Mucosa of rectum (tissue), 2 donors: ENCODE results near the gene SEC61A2.
"Not testable (repeated sequence)": the region's sequence is repeated elsewhere in the genome, so short reads cannot be mapped to it uniquely, and the experiment has no call there.

Source experiments
- H3K27ac ChIP-seq, 2 donors: one replicate each; pipeline ENCODE4 v1.7.0; 2013; ENCODE audit warnings: inconsistent platforms in 2 of 2, low read depth in 2 of 2, low read length in 2 of 2
- H3K27me3 ChIP-seq, 2 donors: one replicate each; pipeline ENCODE4 v1.7.0; 2013; ENCODE audit warnings: low read length in 2 of 2; ENCODE audit not compliant: control insufficient read depth in 2 of 2, insufficient read depth in 2 of 2
- H3K36me3 ChIP-seq, 2 donors: one replicate each; pipeline ENCODE4 v1.7.0; 2013; ENCODE audit warnings: low read length in 2 of 2; ENCODE audit not compliant: control insufficient read depth in 2 of 2, insufficient read depth in 2 of 2
- H3K4me1 ChIP-seq, 2 donors: one replicate each; pipeline ENCODE4 v1.7.0; 2013; ENCODE audit warnings: low read length in 2 of 2, mild to moderate bottlenecking in 1 of 2; ENCODE audit not compliant: control insufficient read depth in 2 of 2, insufficient read depth in 2 of 2
- H3K4me3 ChIP-seq, 2 donors: one replicate each; pipeline ENCODE4 v1.7.0; 2013; ENCODE audit warnings: low read length in 2 of 2
- H3K9ac ChIP-seq, 2 donors: one replicate each; pipeline ENCODE4 v1.7.0; 2013; ENCODE audit warnings: low read length in 2 of 2, low read depth in 1 of 2, mild to moderate bottlenecking in 1 of 2
- H3K9me3 ChIP-seq, 2 donors: one replicate each; pipeline ENCODE4 v1.7.0; 2013; ENCODE audit warnings: low read length in 2 of 2; ENCODE audit not compliant: control insufficient read depth in 2 of 2
- donor health status: healthy.
- donor health status: Normal muscosa, but diverticular disease.

The SEC61A2 gene

DNA sequence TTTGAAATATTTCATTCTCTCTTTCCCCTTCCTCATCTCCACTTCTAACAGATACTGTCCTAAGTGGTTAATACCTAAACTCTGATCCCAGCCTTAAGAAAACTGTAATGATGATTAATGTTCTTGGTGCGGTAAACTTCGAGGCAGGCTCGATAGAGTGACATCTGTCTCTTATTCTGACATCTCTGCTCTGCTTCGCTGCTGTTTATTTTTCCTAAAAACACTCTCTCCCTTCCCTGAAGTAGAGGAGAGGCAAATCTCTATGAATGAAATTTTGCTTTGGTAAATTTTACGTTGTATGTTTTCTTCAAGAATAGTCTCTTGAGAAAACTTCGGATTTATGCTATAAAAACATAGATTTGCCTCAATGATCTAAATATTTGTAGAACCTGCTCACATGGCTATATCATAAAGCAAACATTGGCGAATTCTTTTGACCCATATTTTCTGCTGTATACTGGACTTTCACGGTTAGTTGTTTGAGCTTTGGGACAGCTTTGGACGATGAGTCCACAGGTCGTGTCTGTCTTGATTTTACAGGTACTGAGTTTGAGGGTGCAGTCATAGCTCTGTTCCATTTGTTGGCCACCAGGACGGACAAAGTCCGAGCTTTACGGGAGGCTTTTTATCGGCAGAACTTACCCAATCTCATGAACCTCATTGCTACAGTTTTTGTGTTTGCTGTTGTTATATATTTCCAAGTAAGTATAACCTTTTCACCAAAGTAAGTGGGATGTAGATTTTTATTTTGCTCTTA is 27.1 kb downstream of the SEC61A2 start:
- peaks cover 18 to 19% of the 10 kb centered on the region in 2 donors for H3K36me3 ChIP-seq
- H3K27me3 ChIP-seq: no peaks in the 10 kb centered on the region
- H3K27ac ChIP-seq: no peak overlapping the region
- no peak overlapping the region for H3K4me3 ChIP-seq
- no peak overlapping the region for H3K9ac ChIP-seq
- no peaks in the 10 kb centered on the region for H3K9me3 ChIP-seq
- no peaks in the 10 kb centered on the region for H3K4me1 ChIP-seq

DNA sequence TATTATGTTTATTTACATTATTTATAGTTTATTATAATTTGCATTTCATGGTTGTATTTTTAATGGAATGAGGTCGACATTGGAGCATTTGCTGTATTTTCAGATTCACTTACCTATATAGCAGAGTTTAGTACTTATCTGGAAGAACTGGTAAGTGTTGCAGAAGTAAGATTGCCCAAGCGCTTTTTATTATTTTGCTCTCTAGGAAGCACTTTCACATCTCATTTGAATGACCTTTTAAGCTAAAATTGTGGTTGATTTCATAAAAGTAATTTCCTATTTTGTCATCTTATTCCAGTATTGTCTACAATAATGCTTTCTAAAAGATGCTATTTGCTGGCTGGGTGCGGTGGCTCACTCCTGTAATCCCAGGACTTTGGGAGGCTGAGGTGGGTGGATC is 28.6 kb downstream of the SEC61A2 start:
- peaks cover 22 to 25% of the 10 kb centered on the region in 2 donors for H3K36me3 ChIP-seq
- H3K9me3 ChIP-seq: no peaks in the 10 kb centered on the region
- H3K27me3 ChIP-seq: no peaks in the 10 kb centered on the region
- H3K27ac ChIP-seq: no peak overlapping the region
- no peaks in the 10 kb centered on the region for H3K4me1 ChIP-seq
- H3K4me3 ChIP-seq: no peak overlapping the region
- no peak overlapping the region for H3K9ac ChIP-seq

DNA sequence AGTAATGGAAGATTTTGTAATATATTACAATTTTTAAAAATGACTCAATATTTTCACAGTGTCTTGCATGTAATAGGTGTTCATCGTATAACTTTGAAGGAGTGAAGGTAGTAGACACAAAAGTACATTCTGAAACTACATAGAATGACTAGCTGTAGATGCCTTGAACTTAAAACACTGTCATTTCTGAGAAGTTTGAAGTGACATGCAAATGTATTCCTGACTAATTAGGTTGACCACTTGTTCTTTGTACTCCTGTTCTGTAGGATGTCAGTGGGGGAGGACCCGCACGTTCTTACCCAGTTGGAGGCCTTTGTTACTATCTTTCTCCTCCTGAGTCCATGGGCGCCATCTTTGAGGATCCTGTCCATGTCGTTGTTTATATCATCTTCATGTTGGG is 31.2 kb downstream of the SEC61A2 start:
- Histone ChIP-seq H3K4me3 (no peak overlapping the region), H3K9ac (no peak overlapping the region), H3K27ac (no peak overlapping the region), H3K36me3 (peaks cover 27 to 28% of the 10 kb centered on the region in 2 donors), H3K27me3 (no peaks in the 10 kb centered on the region), H3K4me1 (no peaks in the 10 kb centered on the region), H3K9me3 (no peaks in the 10 kb centered on the region)

DNA sequence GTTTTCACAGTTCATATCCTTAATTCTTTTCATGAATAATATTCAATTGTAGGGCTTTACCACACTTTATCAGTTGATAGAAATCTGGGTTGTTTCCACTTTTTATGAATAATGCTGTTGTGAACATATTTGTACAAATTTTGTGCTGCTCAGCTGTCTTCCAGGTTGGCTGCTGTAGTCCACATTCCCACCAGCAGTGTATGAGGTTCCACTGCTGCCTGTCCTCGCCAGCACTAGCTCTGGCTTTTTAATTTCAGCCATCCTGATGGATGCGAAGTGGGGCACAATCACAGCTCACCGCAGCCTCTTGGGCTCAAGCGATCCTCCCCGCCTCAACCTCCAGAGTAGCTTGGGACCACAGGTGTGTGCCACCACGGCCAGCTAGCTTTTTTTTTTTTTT is 33.5 kb downstream of the SEC61A2 start:
- Histone ChIP-seq H3K9ac (no peak overlapping the region), H3K27me3 (no peaks in the 10 kb centered on the region), H3K27ac (no peak overlapping the region), H3K36me3 (peaks cover 31 to 45% of the 10 kb centered on the region in 2 donors), H3K4me3 (no peak overlapping the region), H3K9me3 (no peaks in the 10 kb centered on the region), H3K4me1 (no peaks in the 10 kb centered on the region)

DNA sequence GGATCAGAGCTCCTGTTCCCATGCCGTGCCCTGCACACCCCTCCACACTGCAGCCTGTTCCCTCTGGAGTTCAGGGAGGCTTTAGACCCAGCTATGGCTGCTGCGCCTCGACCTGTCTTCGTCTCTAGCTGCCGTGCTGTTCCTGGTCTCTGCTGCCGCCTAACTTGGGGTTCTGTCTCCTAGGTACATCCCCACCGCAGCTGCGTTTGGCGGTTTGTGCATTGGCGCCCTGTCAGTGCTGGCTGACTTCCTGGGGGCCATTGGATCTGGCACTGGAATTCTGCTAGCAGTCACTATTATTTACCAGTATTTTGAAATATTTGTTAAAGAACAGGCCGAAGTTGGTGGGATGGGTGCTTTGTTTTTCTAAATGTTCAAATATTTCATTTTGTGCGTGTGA is 34.6 kb downstream of the SEC61A2 start:
- no peak overlapping the region for H3K27ac ChIP-seq
- no peak overlapping the region for H3K9ac ChIP-seq
- H3K27me3 ChIP-seq: no peaks in the 10 kb centered on the region
- H3K9me3 ChIP-seq: no peaks in the 10 kb centered on the region
- H3K36me3 ChIP-seq: peaks cover 32 to 40% of the 10 kb centered on the region in 2 donors
- no peak overlapping the region for H3K4me3 ChIP-seq
- no peaks in the 10 kb centered on the region for H3K4me1 ChIP-seq

DNA sequence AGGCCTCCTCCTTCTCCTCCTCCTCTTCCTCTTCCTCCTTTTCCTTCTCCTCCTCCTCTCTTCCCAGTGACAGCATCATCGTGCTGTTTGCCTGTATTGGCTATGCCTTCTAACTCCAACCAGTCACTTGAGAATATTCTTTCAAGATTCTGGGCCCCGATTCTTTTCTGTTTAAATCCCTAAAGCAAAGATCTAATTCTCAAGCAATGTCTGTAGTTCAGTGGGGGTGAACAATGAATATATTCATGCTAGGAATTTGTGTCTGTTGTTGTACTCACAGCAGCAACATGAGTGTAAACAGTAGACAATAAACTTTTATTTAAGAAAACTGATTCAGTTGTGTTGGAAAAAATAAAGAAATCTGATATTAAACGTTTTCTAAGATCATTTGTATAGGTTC is 35.6 kb downstream of the SEC61A2 start:
- H3K27ac ChIP-seq: no peak overlapping the region
- H3K4me3 ChIP-seq: no peak overlapping the region
- no peaks in the 10 kb centered on the region for H3K4me1 ChIP-seq
- peaks cover 42 to 46% of the 10 kb centered on the region in 2 donors for H3K36me3 ChIP-seq
- no peak overlapping the region for H3K9ac ChIP-seq
- H3K27me3 ChIP-seq: no peaks in the 10 kb centered on the region
- no peaks in the 10 kb centered on the region for H3K9me3 ChIP-seq

DNA sequence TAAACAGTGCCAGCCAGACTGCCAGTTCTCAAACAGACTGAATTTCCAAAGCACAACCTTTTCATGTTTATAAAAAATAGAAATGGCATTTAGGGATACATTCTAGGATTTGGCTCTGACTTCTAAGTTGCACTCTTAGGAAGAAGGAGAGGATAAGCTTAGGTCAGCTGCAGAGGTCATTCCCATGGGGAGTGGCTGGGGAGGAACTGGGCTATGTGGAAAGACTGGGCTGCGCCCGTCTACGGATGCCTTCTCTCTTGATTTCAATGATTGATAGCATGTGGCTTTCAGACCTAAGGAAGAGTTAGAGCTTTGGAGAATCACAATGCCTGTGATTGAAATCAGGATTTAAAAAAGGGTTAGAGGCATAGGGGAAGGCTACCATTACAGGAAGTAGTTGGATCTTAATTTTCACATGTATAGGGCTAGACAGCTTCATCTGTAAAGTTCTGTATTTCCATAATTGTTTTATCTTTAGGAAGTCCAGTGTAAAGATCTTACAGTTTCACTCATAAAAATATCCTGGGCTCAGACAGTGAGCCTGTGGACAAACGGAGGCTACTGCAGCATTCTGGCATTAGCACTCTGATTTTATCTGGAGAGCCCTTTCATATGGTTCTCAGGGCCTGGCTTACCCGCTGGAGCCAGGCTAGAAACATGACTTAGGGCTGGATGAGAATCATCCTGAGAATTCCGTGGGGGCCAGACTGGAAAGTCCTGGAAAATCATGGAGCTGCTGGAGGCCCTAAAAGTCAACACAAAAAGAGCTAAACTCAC is 36.7 kb downstream of the SEC61A2 start:
- Histone ChIP-seq H3K4me3 (no peak overlapping the region), H3K9ac (no peak overlapping the region), H3K36me3 (peaks cover 44 to 49% of the 10 kb centered on the region in 2 donors), H3K4me1 (no peaks in the 10 kb centered on the region), H3K9me3 (no peaks in the 10 kb centered on the region), H3K27ac (no peak overlapping the region), H3K27me3 (no peaks in the 10 kb centered on the region)

DNA sequence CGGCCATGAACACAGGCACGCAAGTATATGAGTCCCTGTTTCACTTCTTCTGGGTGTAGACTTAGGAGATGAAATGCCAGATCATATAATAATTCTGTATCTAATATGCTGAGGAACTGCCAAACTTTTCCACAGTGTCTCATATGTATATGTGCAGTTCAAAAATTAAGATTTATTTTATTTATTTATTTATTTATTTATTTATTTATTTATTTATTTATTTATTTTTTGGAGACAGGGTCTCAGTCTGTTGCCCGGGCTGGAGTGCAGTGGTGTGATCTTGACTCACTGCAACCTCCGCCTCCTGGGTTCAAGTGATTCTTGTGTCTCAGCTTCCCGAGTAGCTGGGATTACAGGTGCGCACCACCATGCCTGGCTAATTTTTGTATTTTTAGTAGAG is 42.0 kb downstream of the SEC61A2 start:
- not testable (repeated sequence) for H3K27ac ChIP-seq, H3K4me3 ChIP-seq, H3K4me1 ChIP-seq, H3K9me3 ChIP-seq, H3K27me3 ChIP-seq, H3K9ac ChIP-seq
- peaks cover 50 to 55% of the 10 kb centered on the region in 2 donors for H3K36me3 ChIP-seq

DNA sequence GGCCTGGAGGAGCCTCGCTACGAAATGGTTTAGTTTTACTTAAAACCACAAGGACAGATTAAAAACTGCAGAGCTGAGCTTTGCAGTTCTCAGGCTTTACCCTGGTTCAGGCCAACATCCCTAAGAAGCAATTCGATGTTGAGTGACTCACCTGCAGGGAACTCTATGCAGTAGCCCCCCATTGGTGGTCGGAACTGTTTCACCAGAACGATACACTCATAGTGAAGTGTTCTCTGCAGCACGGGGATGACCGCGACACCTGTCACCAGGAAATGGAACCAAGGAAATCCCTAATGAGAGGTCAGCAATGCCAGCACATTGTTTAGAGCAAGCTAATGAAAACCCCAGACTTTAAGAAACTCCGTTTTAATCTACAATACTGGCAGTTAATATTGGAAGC is 48.2 kb downstream of the SEC61A2 start:
- H3K9me3 ChIP-seq: no peaks in the 10 kb centered on the region

DNA sequence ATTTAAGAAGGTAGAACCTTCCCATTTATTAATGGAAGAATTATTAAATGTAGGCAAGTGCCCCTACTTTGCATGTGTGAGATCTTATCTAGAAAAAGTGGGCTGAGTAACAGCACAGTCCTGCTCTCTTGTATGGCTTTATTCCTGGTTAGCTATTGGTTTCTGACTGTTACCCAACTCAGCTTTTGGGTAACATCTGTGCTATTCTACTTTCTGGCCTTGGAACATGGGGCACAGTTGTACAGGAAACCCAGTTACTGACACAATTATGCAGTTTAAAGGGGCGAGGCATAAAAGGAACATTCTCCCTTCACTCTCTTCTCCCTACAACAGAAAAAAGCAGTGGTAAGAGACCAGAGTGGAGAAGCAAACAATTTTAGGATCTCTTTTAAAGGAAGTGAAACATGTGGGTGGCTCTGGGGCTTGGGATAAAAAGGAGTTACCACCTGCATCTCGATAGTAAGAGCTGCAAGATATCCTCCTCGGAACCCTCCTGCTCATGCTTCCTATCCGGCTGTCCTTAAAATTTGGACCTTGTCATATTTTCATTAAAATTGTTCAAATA is 50.2 kb downstream of the SEC61A2 start:
- Histone ChIP-seq H3K36me3 (peaks cover 3 to 17% of the 10 kb centered on the region in 2 donors), H3K4me1 (no peaks in the 10 kb centered on the region), H3K9ac (no peak overlapping the region), H3K27ac (no peak overlapping the region), H3K9me3 (no peaks in the 10 kb centered on the region), H3K4me3 (no peak overlapping the region), H3K27me3 (no peaks in the 10 kb centered on the region)

More for the DNA sequence above, 48.2 kb downstream of the SEC61A2 start:
- H3K9ac ChIP-seq: no peak overlapping the region
- H3K4me1 ChIP-seq: no peaks in the 10 kb centered on the region
- no peak overlapping the region for H3K4me3 ChIP-seq
- peaks cover 15 to 27% of the 10 kb centered on the region in 2 donors for H3K36me3 ChIP-seq
- H3K27me3 ChIP-seq: no peaks in the 10 kb centered on the region
- H3K27ac ChIP-seq: no peak overlapping the region
